NB4 (cell line): Measurements from ENCODE around the gene NCLN.

Experiments used
- DNase-seq: peaks from one replicate; pipeline ENCODE4 v3.0.0; 2010; ENCODE audit warnings: low read depth
- H3K4me3 ChIP-seq: one replicate; pipeline ENCODE4 v1.5.1; 2011; ENCODE audit warnings: mild to moderate bottlenecking, low read depth, low read length, moderate library complexity
- CTCF ChIP-seq: IDR thresholded peaks from one replicate; pipeline ENCODE4 v1.5.1; 2012; ENCODE audit warnings: low read depth, low read length
- MAX ChIP-seq: IDR thresholded peaks from 2 replicates; pipeline ENCODE4 v1.6.1; 2011; ENCODE audit warnings: low read depth, low read length
- MYC ChIP-seq: IDR thresholded peaks from 2 replicates; pipeline ENCODE4 v1.6.1; 2011; ENCODE audit warnings: low read depth, low read length
- POLR2A ChIP-seq: IDR thresholded peaks from 2 replicates; pipeline ENCODE4 v1.6.1; 2011; ENCODE audit warnings: mild to moderate bottlenecking; ENCODE audit not compliant: insufficient read length; ENCODE audit errors: extremely low read depth

Gene NCLN

GRCh38 chr19:3253270-3253669, 67.5 kb downstream of the NCLN start:
- TF ChIP-seq MYC (no peak), MAX (peak; percentile 20; the same call in 1 of the 2 replicates)
- H3K4me3 ChIP-seq, result no peak overlapping the region
- DNase-seq, result peak; percentile 38

- TF ChIP-seq MAX, result no peak
- TF ChIP-seq CTCF, result no peak
- TF ChIP-seq MYC, result no peak
- TF ChIP-seq POLR2A, result no peak
- no peak overlapping the region for H3K4me3 ChIP-seq
- no peak for DNase-seq
Observed at GRCh38 chr19:3254520-3254919, 68.8 kb downstream of the NCLN start.

- no peak overlapping the region for H3K4me3 ChIP-seq
- TF ChIP-seq CTCF (no peak), MYC (no peak), POLR2A (no peak), MAX (no peak)
- DNase-seq, result no peak
Observed at GRCh38 chr19:3257071-3257470, 71.3 kb downstream of the NCLN start.
